K562 (cell line): ENCODE measurements around the gene GALE. TPM values are rescaled to one million over a fixed set of nuclear protein-coding genes. Genes with fewer than 3 reads are reported as not detected.

Experiments used
- ELF2 ChIP-seq: fragments of 250-450 bp; sonication (Bioruptor Pico); IDR thresholded peaks from 2 replicates; pipeline ENCODE4 v1.5.0; 2021; ENCODE audit warnings: mild to moderate bottlenecking
- GTF2E2 ChIP-seq: fragments of 200-800 bp; sonication (Bioruptor generic); IDR thresholded peaks from 2 replicates; pipeline ENCODE4 v1.6.1; 2016; ENCODE audit warnings: missing genetic modification characterization, missing compliant biosample characterization
- RREB1 ChIP-seq: fragments of 250-450 bp; sonication (Bioruptor Pico); IDR thresholded peaks from 2 replicates; pipeline ENCODE4 v1.4.0; 2020
- THRB ChIP-seq: fragments of 450-650 bp; formaldehyde crosslinking; conservative IDR thresholded peaks from 2 replicates; pipeline ENCODE4 v1.4.0; 2022; ENCODE audit warnings: mild to moderate bottlenecking, missing genetic modification characterization
- ZBTB40 ChIP-seq, 2 experiments: fragments of 450-650 bp in 1 of 2; sonication (generic) in 1 of 2; formaldehyde crosslinking in 1 of 2; IDR thresholded peaks; 2 replicates each; pipeline versions ENCODE4 v1.7.1 to v1.9.0; 2016 to 2022; ENCODE audit warnings: inconsistent platforms in 1 of 2, mild to moderate bottlenecking in 1 of 2, missing genetic modification reagents in 1 of 2
- polyA plus RNA-seq, 8 experiments: library from polyadenylated mRNA; depleted of rRNA in 4 of 8; stranded (reverse) in 5 of 8; unstranded in 3 of 8; fragments of >200 nt; fragmentation: Nextera tagmentation in 2 of 8; fragmentation: Illumina TruSeq in 1 of 8; extraction: Ambion mirVana in 2 of 8; extraction: Trizol in 1 of 8; gene quantifications; 2 replicates each; pipeline versions ENCODE4 v1.2.1 to v1.2.3, GENCODE V29; 2011 to 2014; ENCODE audit warnings: inconsistent platforms in 1 of 8, missing spikeins in 1 of 8
- total RNA-seq, 7 experiments: library from RNA; depleted of rRNA in 6 of 7; stranded (reverse); fragments of >200 nt in 6 of 7; fragmentation: Illumina TruSeq in 2 of 7; extraction: Trizol in 2 of 7; gene quantifications; 2 replicates each; pipeline versions ENCODE4 v1.2.1 to v1.2.3, GENCODE V29; 2011 to 2021; ENCODE audit warnings: low replicate concordance in 1 of 7
- TF ChIP-seq, protein P1 (sequence below): fragments of 250-450 bp; sonication (Bioruptor Pico); IDR thresholded peaks from 2 replicates; pipeline ENCODE4 v1.5.0; 2021; ENCODE audit warnings: mild to moderate bottlenecking, borderline replicate concordance

The GALE gene
- total and polyA plus RNA-seq, 9 of the 15 experiments (the other 6 are each of a cell fraction or from before 2014, with no cell fraction given), result 8.4 to 139 (median 88.3) TPM

- peak; percentile 80 for TF ChIP-seq ZBTB40 (IDR thresholded peaks at IDR 0.05)
- TF ChIP-seq ZBTB40 (CRISPR knock-in tag; IDR thresholded peaks at IDR 0.05), result no peak; the same call in 1 of the 2 replicates
- TF ChIP-seq GTF2E2 (tag), result peak; percentile 74; the same call in 1 of the 2 replicates
- no peak for TF ChIP-seq ELF2
- no peak for TF ChIP-seq THRB (CRISPR knock-in tag)
- no peak for TF ChIP-seq RREB1
- TF ChIP-seq, protein P1, sequence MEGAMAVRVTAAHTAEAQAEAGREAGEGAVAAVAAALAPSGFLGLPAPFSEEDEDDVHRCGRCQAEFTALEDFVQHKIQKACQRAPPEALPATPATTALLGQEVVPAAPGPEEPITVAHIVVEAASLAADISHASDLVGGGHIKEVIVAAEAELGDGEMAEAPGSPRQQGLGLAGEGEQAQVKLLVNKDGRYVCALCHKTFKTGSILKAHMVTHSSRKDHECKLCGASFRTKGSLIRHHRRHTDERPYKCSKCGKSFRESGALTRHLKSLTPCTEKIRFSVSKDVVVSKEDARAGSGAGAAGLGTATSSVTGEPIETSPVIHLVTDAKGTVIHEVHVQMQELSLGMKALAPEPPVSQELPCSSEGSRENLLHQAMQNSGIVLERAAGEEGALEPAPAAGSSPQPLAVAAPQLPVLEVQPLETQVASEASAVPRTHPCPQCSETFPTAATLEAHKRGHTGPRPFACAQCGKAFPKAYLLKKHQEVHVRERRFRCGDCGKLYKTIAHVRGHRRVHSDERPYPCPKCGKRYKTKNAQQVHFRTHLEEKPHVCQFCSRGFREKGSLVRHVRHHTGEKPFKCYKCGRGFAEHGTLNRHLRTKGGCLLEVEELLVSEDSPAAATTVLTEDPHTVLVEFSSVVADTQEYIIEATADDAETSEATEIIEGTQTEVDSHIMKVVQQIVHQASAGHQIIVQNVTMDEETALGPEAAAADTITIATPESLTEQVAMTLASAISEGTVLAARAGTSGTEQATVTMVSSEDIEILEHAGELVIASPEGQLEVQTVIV (CRISPR knock-in tag), result peak; percentile 86; the same call in 1 of the 2 replicates
Observed at GRCh38 chr1:23777979-23778814, 22.4 kb downstream of the GALE start, which contains the start of gene PITHD1 (continued).
